ENCODE results near the gene ARAF. TPM values are rescaled to one million over a fixed set of nuclear protein-coding genes. Genes with fewer than 3 reads are reported as not detected.

The ARAF gene
- polyA plus RNA-seq, 1 donor from 2014 or later = 25.0 TPM

DNA sequence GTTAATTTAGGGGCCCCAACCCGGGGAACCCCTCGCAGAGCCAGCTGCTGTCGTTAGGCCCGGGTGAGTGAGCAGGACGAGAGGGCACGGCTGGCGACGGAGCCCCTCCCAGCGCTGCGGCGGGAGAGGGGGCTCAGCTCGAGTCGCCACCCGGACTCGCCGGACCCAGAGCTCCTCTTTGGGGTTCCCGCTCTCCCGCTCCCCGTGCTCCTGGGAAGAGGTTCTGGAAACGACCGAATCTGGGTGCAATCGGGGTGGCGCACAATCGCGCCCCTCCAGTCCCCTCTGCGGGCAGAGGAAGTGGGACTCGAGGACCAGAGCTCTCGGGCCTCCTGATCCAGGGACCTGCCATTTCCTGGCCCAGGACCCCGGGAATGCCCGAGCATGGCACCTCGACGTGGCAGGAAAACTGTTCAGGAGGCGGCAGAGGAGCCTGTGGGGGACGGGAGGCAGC is 37.3 kb upstream of the ARAF start (continued):
- TF ChIP-seq, protein P1, sequence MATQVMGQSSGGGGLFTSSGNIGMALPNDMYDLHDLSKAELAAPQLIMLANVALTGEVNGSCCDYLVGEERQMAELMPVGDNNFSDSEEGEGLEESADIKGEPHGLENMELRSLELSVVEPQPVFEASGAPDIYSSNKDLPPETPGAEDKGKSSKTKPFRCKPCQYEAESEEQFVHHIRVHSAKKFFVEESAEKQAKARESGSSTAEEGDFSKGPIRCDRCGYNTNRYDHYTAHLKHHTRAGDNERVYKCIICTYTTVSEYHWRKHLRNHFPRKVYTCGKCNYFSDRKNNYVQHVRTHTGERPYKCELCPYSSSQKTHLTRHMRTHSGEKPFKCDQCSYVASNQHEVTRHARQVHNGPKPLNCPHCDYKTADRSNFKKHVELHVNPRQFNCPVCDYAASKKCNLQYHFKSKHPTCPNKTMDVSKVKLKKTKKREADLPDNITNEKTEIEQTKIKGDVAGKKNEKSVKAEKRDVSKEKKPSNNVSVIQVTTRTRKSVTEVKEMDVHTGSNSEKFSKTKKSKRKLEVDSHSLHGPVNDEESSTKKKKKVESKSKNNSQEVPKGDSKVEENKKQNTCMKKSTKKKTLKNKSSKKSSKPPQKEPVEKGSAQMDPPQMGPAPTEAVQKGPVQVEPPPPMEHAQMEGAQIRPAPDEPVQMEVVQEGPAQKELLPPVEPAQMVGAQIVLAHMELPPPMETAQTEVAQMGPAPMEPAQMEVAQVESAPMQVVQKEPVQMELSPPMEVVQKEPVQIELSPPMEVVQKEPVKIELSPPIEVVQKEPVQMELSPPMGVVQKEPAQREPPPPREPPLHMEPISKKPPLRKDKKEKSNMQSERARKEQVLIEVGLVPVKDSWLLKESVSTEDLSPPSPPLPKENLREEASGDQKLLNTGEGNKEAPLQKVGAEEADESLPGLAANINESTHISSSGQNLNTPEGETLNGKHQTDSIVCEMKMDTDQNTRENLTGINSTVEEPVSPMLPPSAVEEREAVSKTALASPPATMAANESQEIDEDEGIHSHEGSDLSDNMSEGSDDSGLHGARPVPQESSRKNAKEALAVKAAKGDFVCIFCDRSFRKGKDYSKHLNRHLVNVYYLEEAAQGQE (IDR thresholded peaks at IDR 0.05; ENCODE audit: borderline replicate concordance) = no peak
- peak; percentile 3 for TF ChIP-seq MXI1 (conservative IDR thresholded peaks at IDR 0.05; ENCODE audit: poor library complexity, severe bottlenecking)

DNA sequence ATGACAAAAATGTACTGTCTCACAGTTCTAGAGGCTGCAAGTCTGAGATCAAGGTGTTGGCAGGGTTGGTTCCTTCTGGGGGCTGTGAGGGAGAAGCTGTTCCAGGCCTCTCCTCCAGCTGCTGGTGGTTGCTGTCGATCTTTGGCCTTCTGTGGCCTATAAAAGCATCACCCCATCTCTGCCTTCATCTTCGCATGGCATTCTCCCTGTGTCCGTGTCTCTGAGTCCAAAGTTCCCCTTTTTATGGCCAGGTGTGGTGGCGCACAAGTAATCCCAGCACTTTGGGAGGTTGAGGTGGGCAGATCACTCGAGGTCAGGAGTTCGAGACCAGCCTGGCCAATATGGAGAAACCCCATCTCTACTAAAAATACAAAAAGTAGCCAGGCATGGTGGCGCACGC is 31.5 kb upstream of the ARAF start:
- Histone ChIP-seq H3K9me2 (ENCODE audit: insufficient read depth, low read length) (no peaks in the 10 kb centered on the region), H3K27me3 (ENCODE audit: insufficient read depth, low read depth, low read length) (no peaks in the 10 kb centered on the region), H3K4me2 (ENCODE audit: low read length) (no peak overlapping the region), H3K9ac (ENCODE audit: low read length) (no peak overlapping the region), H4K20me1 (ENCODE audit: insufficient read depth) (no peaks in the 10 kb centered on the region), H3K9me3 (ENCODE audit: low read length) (no peaks in the 10 kb centered on the region), H3K79me2 (replicated peaks; ENCODE audit: insufficient read depth, low read length) (no peaks in the 10 kb centered on the region), H3K27ac (ENCODE audit: low read length) (no peak overlapping the region), H3F3A (ENCODE audit: insufficient read depth, low read length, poor library complexity, severe bottlenecking) (no peaks in the 10 kb centered on the region), H2AFZ (ENCODE audit: low read depth, low read length) (no peak overlapping the region), H3K4me3 (ENCODE audit: low read length) (no peak overlapping the region), H3K36me3 (ENCODE audit: insufficient read depth, low read length) (no peaks in the 10 kb centered on the region)
- TF ChIP-seq, protein P1 (IDR thresholded peaks at IDR 0.05; ENCODE audit: borderline replicate concordance) = no peak
- no peak for TF ChIP-seq EP300 (conservative IDR thresholded peaks at IDR 0.05; ENCODE audit: poor library complexity, severe bottlenecking)
- no peak for TF ChIP-seq POLR2AphosphoS5 (IDR thresholded peaks at IDR 0.05)
- no peak for TF ChIP-seq SMC3 (conservative IDR thresholded peaks at IDR 0.05; ENCODE audit: poor library complexity)
- TF ChIP-seq TAF1 (IDR thresholded peaks at IDR 0.05; ENCODE audit: low read depth) = no peak
- no peak for TF ChIP-seq RAD21 (conservative IDR thresholded peaks at IDR 0.05)
- no peak for TF ChIP-seq MXI1 (conservative IDR thresholded peaks at IDR 0.05; ENCODE audit: poor library complexity, severe bottlenecking)
- TF ChIP-seq, protein P2, sequence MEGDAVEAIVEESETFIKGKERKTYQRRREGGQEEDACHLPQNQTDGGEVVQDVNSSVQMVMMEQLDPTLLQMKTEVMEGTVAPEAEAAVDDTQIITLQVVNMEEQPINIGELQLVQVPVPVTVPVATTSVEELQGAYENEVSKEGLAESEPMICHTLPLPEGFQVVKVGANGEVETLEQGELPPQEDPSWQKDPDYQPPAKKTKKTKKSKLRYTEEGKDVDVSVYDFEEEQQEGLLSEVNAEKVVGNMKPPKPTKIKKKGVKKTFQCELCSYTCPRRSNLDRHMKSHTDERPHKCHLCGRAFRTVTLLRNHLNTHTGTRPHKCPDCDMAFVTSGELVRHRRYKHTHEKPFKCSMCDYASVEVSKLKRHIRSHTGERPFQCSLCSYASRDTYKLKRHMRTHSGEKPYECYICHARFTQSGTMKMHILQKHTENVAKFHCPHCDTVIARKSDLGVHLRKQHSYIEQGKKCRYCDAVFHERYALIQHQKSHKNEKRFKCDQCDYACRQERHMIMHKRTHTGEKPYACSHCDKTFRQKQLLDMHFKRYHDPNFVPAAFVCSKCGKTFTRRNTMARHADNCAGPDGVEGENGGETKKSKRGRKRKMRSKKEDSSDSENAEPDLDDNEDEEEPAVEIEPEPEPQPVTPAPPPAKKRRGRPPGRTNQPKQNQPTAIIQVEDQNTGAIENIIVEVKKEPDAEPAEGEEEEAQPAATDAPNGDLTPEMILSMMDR (IDR thresholded peaks at IDR 0.05; ENCODE audit: poor library complexity, severe bottlenecking) = no peak
- TF ChIP-seq EZH2 (IDR thresholded peaks at IDR 0.05; ENCODE audit: borderline replicate concordance, insufficient read depth, low read length, poor library complexity, severe bottlenecking) = no peak

Measured in neural cell (in vitro differentiated cells).